H9 (cell line): ENCODE results near the gene LAMA5. TPM values are rescaled to one million over a fixed set of nuclear protein-coding genes. Genes with fewer than 3 reads are reported as not detected.

Experiments used
- DNase-seq: peaks from one replicate; pipeline ENCODE4 v3.0.0-alpha.2; 2017
- H2AFZ ChIP-seq: one replicate; pipeline ENCODE4 v1.6.1; 2013; ENCODE audit warnings: mild to moderate bottlenecking, low read length, control low read depth, moderate library complexity
- H2AK5ac ChIP-seq: 2 replicates; pipeline ENCODE4 v1.6.1; 2013; ENCODE audit warnings: low read length, control low read depth, mixed read lengths; ENCODE audit not compliant: insufficient read length
- H2BK120ac ChIP-seq: one replicate; pipeline ENCODE4 v1.6.1; 2013; ENCODE audit warnings: low read depth, mild to moderate bottlenecking, low read length, control low read depth, inconsistent platforms; ENCODE audit not compliant: poor library complexity, severe bottlenecking
- H2BK12ac ChIP-seq: 2 replicates; pipeline ENCODE4 v1.6.1; 2013; ENCODE audit warnings: low read length, control low read depth, mixed read lengths, low read depth; ENCODE audit not compliant: insufficient read length
- H2BK15ac ChIP-seq: 2 replicates; pipeline ENCODE4 v1.6.1; 2013; ENCODE audit warnings: low read depth, low read length, control low read depth
- H2BK20ac ChIP-seq: one replicate; pipeline ENCODE4 v1.6.1; 2013; ENCODE audit warnings: low read depth, mild to moderate bottlenecking, low read length, control low read depth, inconsistent platforms; ENCODE audit not compliant: poor library complexity, severe bottlenecking
- H2BK5ac ChIP-seq: 2 replicates; pipeline ENCODE4 v1.6.1; 2013; ENCODE audit warnings: low read length, control low read depth, mixed read lengths; ENCODE audit not compliant: insufficient read length
- H3K14ac ChIP-seq: 2 replicates; pipeline ENCODE4 v1.6.1; 2013; ENCODE audit warnings: low read length, control low read depth; ENCODE audit not compliant: insufficient read depth
- H3K18ac ChIP-seq: 2 replicates; pipeline ENCODE4 v1.6.1; 2013; ENCODE audit warnings: low read depth, mild to moderate bottlenecking, mixed read lengths, low read length, control low read depth; ENCODE audit not compliant: insufficient read length
- H3K23ac ChIP-seq: 2 replicates; pipeline ENCODE4 v1.6.1; 2013; ENCODE audit warnings: low read length, control low read depth, mixed read lengths, low read depth; ENCODE audit not compliant: insufficient read length
- H3K23me2 ChIP-seq: 2 replicates; pipeline ENCODE4 v1.6.1; 2013; ENCODE audit warnings: low read depth, mild to moderate bottlenecking, mixed read lengths, low read length, control low read depth; ENCODE audit not compliant: insufficient read length, poor library complexity, severe bottlenecking
- H3K27ac ChIP-seq: 2 replicates; pipeline ENCODE4 v1.5.1; 2013; ENCODE audit warnings: low read length, control low read depth, mixed read lengths, low read depth; ENCODE audit not compliant: insufficient read length
- H3K27me3 ChIP-seq: 2 replicates; pipeline ENCODE4 v1.6.1; 2013; ENCODE audit warnings: low read length, control low read depth, inconsistent platforms; ENCODE audit not compliant: insufficient read depth
- H3K4ac ChIP-seq: 2 replicates; pipeline ENCODE4 v1.6.1; 2013; ENCODE audit warnings: low read depth, mild to moderate bottlenecking, control low read depth, inconsistent platforms, low read length, moderate library complexity
- H3K4me1 ChIP-seq: 2 replicates; pipeline ENCODE4 v1.6.1; 2013; ENCODE audit warnings: low read length, control low read depth, inconsistent platforms; ENCODE audit not compliant: insufficient read depth
- H3K4me2 ChIP-seq: 2 replicates; pipeline ENCODE4 v1.6.1; 2013; ENCODE audit warnings: low read length, control low read depth, mixed read lengths; ENCODE audit not compliant: insufficient read length, insufficient read depth
- H3K56ac ChIP-seq: 2 replicates; pipeline ENCODE4 v1.6.1; 2013; ENCODE audit warnings: low read depth, mild to moderate bottlenecking, mixed read lengths, low read length, control low read depth; ENCODE audit not compliant: insufficient read length
- H3K79me1 ChIP-seq: 2 replicates; pipeline ENCODE4 v1.6.1; 2013; ENCODE audit warnings: low read depth, mild to moderate bottlenecking, moderate library complexity, low read length, control low read depth, inconsistent platforms; ENCODE audit not compliant: insufficient read depth, poor library complexity, severe bottlenecking
- H3K79me2 ChIP-seq: 2 replicates; pipeline ENCODE4 v1.6.1; 2013; ENCODE audit warnings: low read length, control low read depth, inconsistent platforms; ENCODE audit not compliant: insufficient read depth
- H3K9ac ChIP-seq: 2 replicates; pipeline ENCODE4 v1.6.1; 2013; ENCODE audit warnings: low read length, control low read depth, mixed read lengths; ENCODE audit not compliant: insufficient read length; ENCODE audit errors: extremely low read depth
- H3K9me3 ChIP-seq: one replicate; pipeline ENCODE4 v1.6.1; 2013; ENCODE audit warnings: low read depth, low read length, inconsistent platforms; ENCODE audit not compliant: control insufficient read depth
- H3T11ph ChIP-seq: one replicate; pipeline ENCODE4 v1.6.1; 2013; ENCODE audit warnings: mild to moderate bottlenecking, low read length, control low read depth, inconsistent platforms
- H4K20me1 ChIP-seq: one replicate; pipeline ENCODE4 v1.6.1; 2013; ENCODE audit not compliant: control insufficient read depth, insufficient read length, insufficient read depth
- H4K5ac ChIP-seq: 2 replicates; pipeline ENCODE4 v1.6.1; 2013; ENCODE audit warnings: low read depth, mild to moderate bottlenecking, mixed read lengths, low read length, control low read depth; ENCODE audit not compliant: insufficient read length
- H4K8ac ChIP-seq: replicated peaks from 2 replicates; pipeline ENCODE4 v1.6.1; 2013; ENCODE audit warnings: low read length, control low read depth, mixed read lengths, low read depth; ENCODE audit not compliant: insufficient read length
- H4K91ac ChIP-seq: 2 replicates; pipeline ENCODE4 v1.6.1; 2013; ENCODE audit warnings: low read depth, mild to moderate bottlenecking, moderate library complexity, mixed read lengths, low read length, control low read depth; ENCODE audit not compliant: insufficient read length
- H3K27ac Mint-ChIP-seq, 3 experiments: 2 replicates in 2 of 3; 3 replicates in 1 of 3; pipeline ENCODE4 v1.8.0; 2020 to 2021; ENCODE audit warnings: mixed read lengths in 3 of 3, mild to moderate bottlenecking in 1 of 3, moderate library complexity in 1 of 3
- H3K27me3 Mint-ChIP-seq: 2 replicates; pipeline ENCODE4 v1.8.0; 2021; ENCODE audit warnings: low read depth, mild to moderate bottlenecking, moderate library complexity, mixed read lengths
- H3K36me3 Mint-ChIP-seq, 3 experiments: 2 replicates in 2 of 3; 3 replicates in 1 of 3; pipeline ENCODE4 v1.8.0; 2020 to 2021; ENCODE audit warnings: low read depth in 3 of 3, mixed read lengths in 3 of 3; ENCODE audit not compliant: insufficient read depth in 1 of 3
- H3K4me1 Mint-ChIP-seq, 2 experiments: 2 replicates each; pipeline ENCODE4 v1.8.0; 2020; ENCODE audit warnings: mixed read lengths in 2 of 2
- H3K4me3 Mint-ChIP-seq, 2 experiments: 2 replicates in 1 of 2; 3 replicates in 1 of 2; pipeline ENCODE4 v1.8.0; 2020 to 2021; ENCODE audit warnings: mild to moderate bottlenecking in 2 of 2, mixed read lengths in 2 of 2, moderate library complexity in 1 of 2
- H3K9me3 Mint-ChIP-seq, 2 experiments: 2 replicates in 1 of 2; 3 replicates in 1 of 2; pipeline ENCODE4 v1.8.0; 2020; ENCODE audit warnings: mild to moderate bottlenecking in 2 of 2, mixed read lengths in 2 of 2, moderate library complexity in 1 of 2
- WGBS: extraction: QIAGEN DNeasy Blood & Tissue Kit; methylation state at CpG from one replicate; pipeline ENCODE4 v1.1.7; 2013; ENCODE audit warnings: missing lambda C conversion rate, low lambda C conversion rate, mixed read lengths; ENCODE audit not compliant: insufficient read length; ENCODE audit errors: extremely low coverage; 5-methylcytosine and 5-hydroxymethylcytosine counted together
- total RNA-seq: library from RNA; stranded (reverse); gene quantifications from 2 replicates; pipeline ENCODE4 v1.2.1, GENCODE V29; 2021
- TF ChIP-seq, protein P1 (sequence below): fragments of 200-600 bp; sonication (generic); conservative IDR thresholded peaks from 3 replicates; pipeline ENCODE4 v1.8.0; 2021; ENCODE audit warnings: antibody characterized with exemption, mild to moderate bottlenecking

LAMA5 gene
- total RNA-seq, 1 experiment from 2014 or later = 200 TPM

DNA sequence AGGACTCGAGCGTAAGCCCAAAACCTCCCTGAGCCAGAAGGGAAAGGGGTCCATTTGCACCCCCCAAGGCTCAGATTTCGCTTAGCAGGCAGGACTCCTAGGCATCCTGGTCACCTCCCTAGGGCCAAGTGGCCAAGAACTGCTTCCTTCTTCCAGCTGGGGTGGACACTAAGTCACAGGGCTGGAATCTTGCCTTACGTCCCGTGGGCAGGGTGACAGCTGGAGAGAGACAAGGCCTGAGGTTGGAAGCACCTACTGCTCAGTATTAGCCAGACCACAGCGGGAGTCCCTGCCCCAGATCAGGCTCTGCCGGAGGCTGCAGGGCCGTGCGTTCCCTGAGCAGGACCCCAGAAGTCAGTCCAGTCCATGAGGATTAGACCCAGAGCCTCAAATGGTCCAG lies 19.7 kb downstream of the LAMA5 start:
- Histone ChIP-seq H4K91ac (no peak overlapping the region), H2BK120ac (no peak overlapping the region), H2BK20ac (no peak overlapping the region), H2AFZ (no peak overlapping the region), H2BK5ac (no peak overlapping the region), H3K56ac (no peak overlapping the region), H3K27me3 (no peaks in the 10 kb centered on the region), H3K79me1 (no peaks in the 10 kb centered on the region), H2AK5ac (no peak overlapping the region), H3K9ac (no peak overlapping the region), H4K5ac (no peak overlapping the region), H3K23me2 (no peaks in the 10 kb centered on the region), H3T11ph (no peak overlapping the region), H3K18ac (no peak overlapping the region), H3K14ac (no peak overlapping the region), H3K27ac (no peak overlapping the region), H2BK12ac (no peak overlapping the region), H4K20me1 (no peaks in the 10 kb centered on the region), H3K4me2 (no peak overlapping the region), H3K9me3 (no peaks in the 10 kb centered on the region), H3K4me1 (no peaks in the 10 kb centered on the region), H3K4ac (no peak overlapping the region), H4K8ac (no peak overlapping the region), H3K79me2 (no peaks in the 10 kb centered on the region), H2BK15ac (no peak overlapping the region), H3K23ac (no peak overlapping the region)
- Mint-ChIP-seq H3K9me3 (peaks cover 9 to 18% of the 10 kb centered on the region in 2 experiments), H3K27ac (no peak overlapping the region), H3K36me3 (peaks cover 18 to 79% (median 78%) of the 10 kb centered on the region in 3 experiments), H3K4me3 (no peak overlapping the region), H3K4me1 (no peaks in the 10 kb centered on the region), H3K27me3 (no peaks in the 10 kb centered on the region; the same call in 1 of the 2 replicates)
- no CpG with 5 or more reads among the region's 9 CpGs for WGBS
- TF ChIP-seq, protein P1, sequence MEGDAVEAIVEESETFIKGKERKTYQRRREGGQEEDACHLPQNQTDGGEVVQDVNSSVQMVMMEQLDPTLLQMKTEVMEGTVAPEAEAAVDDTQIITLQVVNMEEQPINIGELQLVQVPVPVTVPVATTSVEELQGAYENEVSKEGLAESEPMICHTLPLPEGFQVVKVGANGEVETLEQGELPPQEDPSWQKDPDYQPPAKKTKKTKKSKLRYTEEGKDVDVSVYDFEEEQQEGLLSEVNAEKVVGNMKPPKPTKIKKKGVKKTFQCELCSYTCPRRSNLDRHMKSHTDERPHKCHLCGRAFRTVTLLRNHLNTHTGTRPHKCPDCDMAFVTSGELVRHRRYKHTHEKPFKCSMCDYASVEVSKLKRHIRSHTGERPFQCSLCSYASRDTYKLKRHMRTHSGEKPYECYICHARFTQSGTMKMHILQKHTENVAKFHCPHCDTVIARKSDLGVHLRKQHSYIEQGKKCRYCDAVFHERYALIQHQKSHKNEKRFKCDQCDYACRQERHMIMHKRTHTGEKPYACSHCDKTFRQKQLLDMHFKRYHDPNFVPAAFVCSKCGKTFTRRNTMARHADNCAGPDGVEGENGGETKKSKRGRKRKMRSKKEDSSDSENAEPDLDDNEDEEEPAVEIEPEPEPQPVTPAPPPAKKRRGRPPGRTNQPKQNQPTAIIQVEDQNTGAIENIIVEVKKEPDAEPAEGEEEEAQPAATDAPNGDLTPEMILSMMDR = no peak
- DNase-seq = no peak
